NCI-H2196 treated with DMSO at 0.1 percent for 48 hours (cell line): ENCODE measurements around the gene FNDC7.
"Not testable (repeated sequence)": the region's sequence is repeated elsewhere in the genome, so short reads cannot be mapped to it uniquely, and the experiment has no call there.

Experiments used
- DNase-seq: peaks from one replicate; lab custom pipeline; 2025; ENCODE audit not compliant: unreplicated experiment; lab: John Stamatoyannopoulos, UW

The FNDC7 gene

GRCh38 chr1:108699375-108700332, 13.1 kb upstream of the FNDC7 start:
- DNase-seq = no peak

- no peak for DNase-seq
Observed at GRCh38 chr1:108701176-108701849, 11.4 kb upstream of the FNDC7 start.

DNA sequence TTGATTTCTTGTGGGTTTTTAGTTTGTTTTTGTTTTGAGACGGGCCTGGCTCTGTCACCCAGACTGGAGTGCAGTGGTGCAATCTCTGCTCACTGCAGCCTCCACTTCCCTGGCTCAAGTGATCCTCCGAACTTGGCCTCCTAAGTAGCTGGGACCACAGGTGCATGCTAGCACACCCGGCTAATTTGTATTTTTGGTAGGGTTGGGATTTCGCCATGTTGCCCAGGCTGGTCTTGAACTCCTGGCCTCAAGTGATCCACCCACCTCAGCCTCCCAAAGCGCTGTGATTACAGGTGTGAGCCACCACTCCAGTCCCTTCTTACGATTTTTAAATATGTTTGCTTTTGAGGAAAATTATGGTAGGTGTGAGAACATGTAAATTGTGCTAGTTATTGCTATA, 10.6 kb upstream of the FNDC7 start:
- not testable (repeated sequence) for DNase-seq

DNA sequence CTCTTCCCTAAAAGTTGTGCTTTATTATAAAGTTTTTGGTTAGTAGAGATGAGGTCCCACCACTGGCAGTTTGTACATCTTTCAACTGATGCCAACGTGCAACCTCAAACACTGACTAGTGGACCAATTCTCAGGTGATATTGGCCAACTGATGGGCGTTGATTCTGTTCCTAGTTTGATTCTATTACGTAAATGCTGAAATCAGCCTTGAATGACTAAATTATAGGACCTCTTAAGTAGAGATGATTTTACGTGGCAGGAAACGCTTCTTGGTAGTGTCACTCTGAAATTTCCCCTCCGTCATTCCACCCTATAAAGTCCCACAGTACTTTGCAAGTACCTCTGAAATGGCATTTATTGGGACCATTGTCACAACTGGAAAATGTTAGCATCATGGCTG, 8.8 kb upstream of the FNDC7 start:
- DNase-seq = no peak

DNA sequence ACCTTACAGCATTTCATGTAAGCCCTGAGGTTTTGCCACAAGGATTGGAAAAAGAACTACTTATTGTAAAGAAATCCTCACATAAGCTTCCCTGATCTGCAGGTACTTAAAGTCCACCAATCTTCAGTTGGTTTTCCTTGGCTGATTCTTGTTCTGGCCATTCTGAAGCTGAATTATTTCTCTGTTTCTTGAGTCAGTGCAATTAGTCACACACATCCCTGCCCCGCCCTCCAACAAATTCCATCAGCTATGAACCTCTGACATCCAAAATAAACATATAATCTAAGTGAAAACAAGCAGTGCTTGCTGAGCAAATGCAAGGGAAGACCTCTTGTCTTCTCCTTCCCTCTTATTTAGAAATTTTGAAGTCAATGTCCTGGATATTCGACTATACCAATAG, 8.2 kb upstream of the FNDC7 start:
- DNase-seq = no peak

GRCh38 chr1:108706643-108707042, 6.1 kb upstream of the FNDC7 start:
- DNase-seq = no peak

GRCh38 chr1:108708691-108709660, 3.7 kb upstream of the FNDC7 start:
- DNase-seq = no peak

DNA sequence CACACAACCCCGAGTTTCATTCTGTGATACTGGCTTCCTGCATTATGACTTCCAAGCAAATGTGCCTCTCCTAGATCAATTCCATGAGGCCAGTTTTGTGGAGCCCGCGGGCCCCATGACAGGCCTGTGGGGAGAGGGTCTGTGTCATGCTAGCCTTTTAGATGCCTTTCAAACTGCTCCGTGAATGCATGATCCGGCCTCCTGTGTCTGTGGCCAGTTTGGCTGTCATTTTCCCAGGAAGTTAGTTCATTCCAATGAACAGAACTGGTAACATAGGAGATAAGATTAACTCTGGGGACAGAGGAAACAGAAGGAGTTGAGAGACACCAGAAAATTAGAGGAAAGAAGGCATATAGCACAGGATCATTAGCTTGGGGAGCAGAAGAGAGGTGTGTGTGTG, 3.2 kb downstream of the FNDC7 start:
- no peak for DNase-seq

- DNase-seq = no peak
Observed at GRCh38 chr1:108716437-108717230, 3.9 kb downstream of the FNDC7 start.

GRCh38 chr1:108717774-108718316, 5.1 kb downstream of the FNDC7 start:
- DNase-seq = no peak

- no peak for DNase-seq
Observed at GRCh38 chr1:108718927-108719655, 6.4 kb downstream of the FNDC7 start.

GRCh38 chr1:108719656-108720435, 7.1 kb downstream of the FNDC7 start:
- no peak for DNase-seq

DNA sequence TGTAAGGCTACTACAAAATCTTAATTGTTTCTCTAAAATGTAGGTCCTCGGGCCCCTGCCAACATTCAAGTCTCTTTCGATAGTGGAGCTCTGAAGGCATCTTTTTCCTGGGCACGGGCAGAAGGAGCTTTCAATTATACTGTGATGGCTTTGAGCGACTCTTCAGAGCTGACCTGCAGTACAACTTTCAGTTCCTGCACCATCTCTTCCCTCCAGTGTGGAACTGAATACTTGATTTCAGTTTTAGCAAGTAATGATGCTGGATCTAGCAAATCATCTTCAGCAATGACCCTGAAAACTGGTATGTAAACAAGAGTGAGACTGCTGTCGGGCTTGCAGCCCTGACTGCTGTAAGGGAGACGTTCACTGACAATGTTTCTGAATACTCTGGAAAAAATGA, 9.6 kb downstream of the FNDC7 start:
- DNase-seq = no peak

DNA sequence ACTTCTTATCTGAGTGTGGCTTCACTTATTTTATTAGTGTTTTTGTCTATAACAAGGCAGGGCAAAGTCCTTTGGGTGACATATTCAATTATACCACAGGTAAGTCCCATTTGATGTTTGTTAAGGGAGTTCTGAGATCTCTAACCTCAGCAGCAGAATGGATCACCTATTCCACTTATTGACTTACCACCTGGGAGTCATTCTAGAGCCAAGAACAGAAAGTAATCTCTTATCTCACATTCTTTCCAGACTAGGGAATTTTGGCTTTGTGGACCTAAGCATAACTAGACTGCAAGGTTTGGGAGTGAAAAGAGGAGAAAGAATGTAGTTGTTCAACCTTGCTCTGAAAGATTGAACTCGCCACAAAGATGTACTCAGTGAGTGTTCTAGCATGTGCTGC, 13.2 kb downstream of the FNDC7 start:
- DNase-seq = no peak

DNA sequence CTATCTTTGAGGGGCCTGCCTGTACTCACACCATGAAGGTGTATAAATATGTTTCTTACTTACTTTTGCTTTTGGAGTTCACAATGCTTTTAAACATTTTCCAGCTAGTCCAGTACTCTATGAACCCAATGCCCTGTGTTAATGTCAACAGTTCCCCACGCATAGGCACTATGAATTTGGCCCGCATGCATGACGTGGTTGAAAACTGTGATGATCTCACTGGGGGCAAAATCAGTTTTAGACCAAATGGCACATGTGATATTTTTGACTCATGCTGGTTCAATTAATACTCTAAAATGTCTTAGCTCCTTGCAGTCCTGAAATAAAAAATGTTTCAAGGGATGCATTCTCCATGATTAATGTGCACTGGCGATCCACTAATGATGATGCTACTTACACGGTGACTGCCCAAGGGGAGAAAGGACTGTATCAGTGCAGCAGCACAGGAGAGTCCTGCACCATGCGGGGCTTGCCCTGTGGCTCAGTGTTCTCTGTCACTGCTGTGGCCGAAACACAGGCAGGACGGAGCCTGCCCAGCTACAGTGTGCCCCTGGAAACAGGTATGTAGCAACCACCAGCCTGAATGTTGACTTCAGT, 15.7 kb downstream of the FNDC7 start:
- DNase-seq = no peak

- DNase-seq = no peak
Observed at GRCh38 chr1:108729481-108729880, 16.8 kb downstream of the FNDC7 start.

DNA sequence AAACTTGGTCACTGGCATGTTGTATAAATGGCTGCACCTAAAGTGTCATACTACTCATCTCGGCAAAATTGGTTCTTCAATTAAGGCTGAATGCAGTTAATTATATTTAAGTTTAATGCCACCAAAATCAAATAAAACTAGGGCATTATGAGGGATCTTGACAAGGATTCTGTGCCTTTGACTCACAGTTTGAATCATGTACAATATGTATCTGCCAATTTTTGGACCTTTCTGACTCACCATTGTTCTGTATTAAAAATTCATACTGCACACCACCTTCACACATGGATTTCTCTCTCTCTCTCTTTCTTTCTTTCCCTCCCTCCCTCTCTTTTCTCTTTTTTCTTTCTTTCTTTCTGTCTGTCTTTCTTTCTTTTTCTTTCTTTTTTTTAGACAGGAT, 19.7 kb downstream of the FNDC7 start:
- no peak for DNase-seq

DNA sequence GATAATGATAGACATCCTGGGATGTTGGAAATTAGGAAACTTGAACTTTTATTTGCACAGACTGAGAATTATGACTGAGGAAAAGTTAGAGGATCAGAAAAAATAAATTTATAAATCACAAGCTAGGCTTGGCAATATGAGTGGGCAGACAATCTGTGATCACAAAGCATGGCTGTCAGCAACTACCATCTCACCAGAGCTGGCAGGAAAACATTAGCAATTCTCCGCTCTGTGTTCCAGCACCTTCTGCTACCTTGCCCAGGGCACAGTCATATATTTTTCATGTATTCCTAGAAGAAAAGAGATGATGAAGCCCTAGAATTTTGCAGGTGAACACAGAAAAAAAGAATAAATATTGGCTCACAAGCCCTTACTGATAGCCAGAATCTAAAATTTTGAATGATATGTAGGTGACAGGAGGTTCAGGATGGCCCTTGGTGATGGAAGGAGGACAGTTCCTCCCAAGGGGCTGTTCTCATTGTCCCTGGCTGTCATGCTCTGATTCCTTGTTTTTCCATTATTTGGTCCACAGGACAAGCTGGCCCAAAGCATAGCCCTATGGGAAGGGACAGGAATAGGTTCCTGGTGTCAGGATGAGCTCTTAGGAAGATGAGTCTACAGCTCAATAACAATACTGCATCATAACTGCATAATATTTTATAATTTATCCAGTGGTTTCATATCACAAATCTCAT, 21.6 kb downstream of the FNDC7 start:
- DNase-seq = no peak
